Ovary (tissue), 9 donors: ENCODE measurements around the gene LMF1. TPM values are rescaled to one million over a fixed set of nuclear protein-coding genes. Genes with fewer than 3 reads are reported as not detected.

Source experiments
- DNase-seq, 5 donors: peaks; one replicate each; pipeline ENCODE4 v3.0.0-alpha.2; 2019 to 2020
- H3K27ac ChIP-seq, 2 donors: fragments of 200-600 bp; one replicate each; pipeline versions ENCODE4 v1.5.1 to v1.8.0; 2019 to 2022
- H3K27me3 ChIP-seq: fragments of 200-600 bp; one replicate; pipeline ENCODE4 v1.8.0; 2022
- H3K36me3 ChIP-seq: fragments of 200-600 bp; sonication (generic); one replicate; pipeline ENCODE4 v1.5.1; 2019
- H3K4me1 ChIP-seq: one replicate; pipeline ENCODE4 v1.8.1; 2013; ENCODE audit warnings: mild to moderate bottlenecking, moderate library complexity; ENCODE audit not compliant: insufficient read depth
- H3K4me3 ChIP-seq: fragments of 200-600 bp; sonication (generic); one replicate; pipeline ENCODE4 v1.5.1; 2017
- H3K9me3 ChIP-seq, 2 donors: fragments of 200-600 bp in 1 of 2; sonication (generic) in 1 of 2; one replicate each; pipeline versions ENCODE4 v1.5.1 to v1.8.1; 2013 to 2019; ENCODE audit warnings: mild to moderate bottlenecking in 1 of 2, moderate library complexity in 1 of 2
- CTCF ChIP-seq, 3 donors: fragments of 450-650 bp in 2 of 3; fragments of 200-600 bp in 1 of 3; IDR thresholded peaks; one replicate each; pipeline versions ENCODE4 v1.5.1 to v1.8.0; 2016 to 2022; ENCODE audit warnings: antibody characterized with exemption in 3 of 3, mild to moderate bottlenecking in 1 of 3
- EP300 ChIP-seq: sonication (generic); formaldehyde crosslinking; IDR thresholded peaks from one replicate; pipeline ENCODE4 v1.6.1; 2017; ENCODE audit warnings: antibody characterized with exemption
- POLR2A ChIP-seq: fragments of 450-650 bp; IDR thresholded peaks from one replicate; pipeline ENCODE4 v1.6.1; 2017; ENCODE audit warnings: antibody characterized with exemption, mild to moderate bottlenecking, moderate library complexity
- WGBS, 3 donors: extraction: QIAGEN DNeasy Blood & Tissue Kit in 1 of 3; methylation state at CpG; one replicate each; pipeline versions ENCODE4 v1.1.5 to v1.1.7; 2013 to 2017; 5-methylcytosine and 5-hydroxymethylcytosine counted together
- intact Hi-C, 4 donors: fragments of 100-400 bp; cut with DNase I; formaldehyde crosslinking; loops; one replicate each; pipeline versions ENCODE4 v1.11.0 to v1.15.1; 2022 to 2023
- polyA plus RNA-seq, 2 donors: library from polyadenylated mRNA; stranded (reverse); fragments of 200-250 nt in 1 of 2; fragments of 350-450 nt in 1 of 2; fragmentation: Illumina TruSeq in 1 of 2; extraction: RNeasy Lipid Tissue Mini Kit (QIAGEN cat#74804) in 1 of 2; gene quantifications; one replicate each; pipeline ENCODE4 v1.2.3, GENCODE V29; 2013 to 2014
- total RNA-seq, 7 donors: library from RNA; depleted of rRNA in 2 of 7; stranded (reverse); fragments of >200 nt in 2 of 7; fragmentation: NEBNext Ultra II Directional in 3 of 7; extraction: Animal tissue kit (Norgen Biotek cat#: 25700) in 3 of 7; gene quantifications; one replicate each; pipeline versions ENCODE4 v1.1.0 to v1.2.4, GENCODE V29; 2016 to 2023
- donor health status: DM: no; HTN: no; CAD: no; lungs with moderate emphysema.
- donor health status: DM: no; HTN: no; CAD: no.
- donor health status: Bipolar disorder and iron deficiency.
- donor health status: DM: yes; HTN: yes; CAD: no.
- donor health status: DM: no; HTN: no; CAD: no.
- donor health status: DM: yes; HTN: yes; CAD: no.

Gene LMF1
- total and polyA plus RNA-seq, 9 donors, result 7.8 to 31.9 (median 23.6) TPM

DNA sequence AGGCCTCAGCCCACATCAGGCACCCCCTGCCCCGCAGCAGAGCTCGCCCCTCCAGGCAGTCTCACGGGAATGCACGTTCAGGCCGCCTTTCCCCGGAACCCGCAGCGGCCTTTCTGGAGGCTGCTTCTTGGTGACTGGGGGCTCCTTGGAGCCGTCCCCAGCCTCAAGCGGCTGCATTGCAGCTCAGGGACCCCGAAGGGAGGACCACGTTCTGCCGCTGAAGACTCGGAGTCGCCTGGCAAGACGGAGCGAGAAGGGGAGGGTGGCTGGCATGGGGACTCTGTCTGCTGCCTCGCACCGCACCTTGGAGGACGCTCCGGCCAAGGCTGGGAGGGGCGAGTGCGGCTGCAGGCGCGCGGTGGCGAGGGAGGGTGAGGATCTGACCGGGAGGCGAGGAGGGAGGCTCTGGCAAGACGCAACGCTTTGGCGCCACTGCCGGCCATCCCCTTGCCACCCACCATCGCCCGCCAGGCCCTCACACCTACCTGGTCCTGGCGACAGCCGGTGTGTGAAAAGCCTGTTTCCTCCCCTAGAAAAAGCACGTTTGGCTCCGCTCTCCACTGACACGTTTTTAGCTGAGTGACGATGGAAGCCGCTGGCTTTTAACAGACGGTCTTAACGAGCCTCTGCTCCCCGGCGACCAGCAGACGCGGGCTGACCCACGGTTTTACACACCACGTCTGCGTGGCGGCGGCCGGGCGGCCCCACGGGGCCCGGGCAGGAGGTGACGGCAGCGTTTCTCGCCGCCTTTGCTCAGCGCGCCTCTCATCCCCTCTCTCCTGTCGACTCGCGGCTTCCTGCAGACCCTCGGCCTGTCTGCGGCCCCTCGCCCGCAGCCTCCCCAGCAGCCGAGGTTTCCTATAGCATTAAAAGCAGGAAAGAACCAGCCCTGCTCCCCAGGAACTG lies 153.5 kb downstream of the LMF1 start:
- no peaks in the 10 kb centered on the region for H3K36me3 ChIP-seq
- no peak for DNase-seq
- intact Hi-C loops, result loop anchor here in 3 of 4 donors (5.0 to 10.0 kb wide), 3 partner anchors 238 to 715 kb away; partner anchors contain the start of genes C1QTNF8 (in 1 of the 3) and TMEM204 (in 1 of the 3)
- no peaks in the 10 kb centered on the region for H3K9me3 ChIP-seq
- H3K27ac ChIP-seq, result no peak overlapping the region
- H3K4me3 ChIP-seq, result no peak overlapping the region
- H3K27me3 ChIP-seq, result peaks cover 4% of the 10 kb centered on the region
- TF ChIP-seq CTCF (IDR thresholded peaks at IDR 0.05) (no peak), EP300 (no peak), POLR2A (no peak)
- 38 to 70% (median 44%) methylated on average over 71 of the region's 71 CpGs for WGBS, 3 donors
- H3K4me1 ChIP-seq, result peaks cover 3% of the 10 kb centered on the region

DNA sequence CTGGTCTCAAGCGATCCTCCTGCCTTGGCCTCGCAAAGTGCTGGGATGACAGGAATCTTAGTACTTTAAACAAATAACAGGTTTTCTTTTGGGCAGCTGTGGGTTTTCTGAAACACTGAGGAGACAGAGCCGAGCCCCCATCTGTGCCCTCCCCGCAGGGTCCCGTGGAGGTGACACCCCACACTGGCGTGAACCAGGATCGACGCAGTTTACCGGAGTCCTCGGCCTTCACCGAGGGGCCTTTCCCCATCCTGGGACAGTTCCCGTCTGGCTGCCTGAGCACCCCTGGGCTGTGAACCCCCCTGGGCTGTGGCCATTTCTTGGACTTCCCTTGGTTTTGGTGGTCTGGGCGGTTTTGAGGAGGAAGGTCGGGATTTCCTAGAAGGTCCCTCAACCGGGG lies 154.9 kb downstream of the LMF1 start:
- intact Hi-C loops, result loop anchor here in 3 of 4 donors (5.0 to 10.0 kb wide), 3 partner anchors 239 to 716 kb away; partner anchors contain the start of genes C1QTNF8 (in 1 of the 3) and TMEM204 (in 1 of the 3)
- Histone ChIP-seq H3K27ac (no peak overlapping the region), H3K27me3 (peaks cover 4% of the 10 kb centered on the region), H3K4me1 (peaks cover 3% of the 10 kb centered on the region), H3K4me3 (no peak overlapping the region), H3K9me3 (peaks cover 0 to 5% of the 10 kb centered on the region in 2 donors), H3K36me3 (no peaks in the 10 kb centered on the region)
- no peak for DNase-seq
- 86 to 90% (median 87%) methylated on average over 15 of the region's 15 CpGs for WGBS, 3 donors
- no peak for TF ChIP-seq EP300

DNA sequence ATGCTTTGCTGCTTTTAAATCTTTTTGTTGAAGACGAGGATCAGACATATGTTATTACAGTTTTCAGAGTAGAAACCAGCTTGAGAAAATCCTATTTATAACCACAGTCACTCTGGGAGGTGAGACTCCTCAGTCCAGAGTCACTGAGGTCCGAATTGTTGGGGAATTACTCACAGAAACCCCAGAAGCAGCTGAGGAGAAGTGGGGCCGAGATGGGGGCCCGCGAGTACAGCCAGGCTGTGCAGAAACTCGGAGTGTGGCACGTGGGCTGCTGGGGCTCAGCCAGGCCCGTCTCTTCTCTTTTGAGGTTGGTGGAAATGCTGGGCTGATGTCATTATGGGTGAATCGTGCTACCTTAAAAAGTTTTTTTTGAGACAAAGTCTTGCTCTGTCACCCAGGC lies 155.8 kb downstream of the LMF1 start:
- H3K27me3 ChIP-seq, result peaks cover 4% of the 10 kb centered on the region
- intact Hi-C loops, result loop anchor here in 3 of 4 donors (5.0 to 10.0 kb wide), 3 partner anchors 240 to 717 kb away; partner anchors contain the start of genes C1QTNF8 (in 1 of the 3) and TMEM204 (in 1 of the 3)
- H3K36me3 ChIP-seq, result no peaks in the 10 kb centered on the region
- H3K27ac ChIP-seq, result no peak overlapping the region
- TF ChIP-seq EP300 (no peak), CTCF (IDR thresholded peaks at IDR 0.05) (no peak), POLR2A (no peak)
- WGBS, 3 donors, result 66 to 78% (median 68%) methylated on average over 9 of the region's 9 CpGs
- H3K4me1 ChIP-seq, result peaks cover 3% of the 10 kb centered on the region
- peaks cover 0 to 5% of the 10 kb centered on the region in 2 donors for H3K9me3 ChIP-seq
- no peak overlapping the region for H3K4me3 ChIP-seq
- DNase-seq, result no peak

DNA sequence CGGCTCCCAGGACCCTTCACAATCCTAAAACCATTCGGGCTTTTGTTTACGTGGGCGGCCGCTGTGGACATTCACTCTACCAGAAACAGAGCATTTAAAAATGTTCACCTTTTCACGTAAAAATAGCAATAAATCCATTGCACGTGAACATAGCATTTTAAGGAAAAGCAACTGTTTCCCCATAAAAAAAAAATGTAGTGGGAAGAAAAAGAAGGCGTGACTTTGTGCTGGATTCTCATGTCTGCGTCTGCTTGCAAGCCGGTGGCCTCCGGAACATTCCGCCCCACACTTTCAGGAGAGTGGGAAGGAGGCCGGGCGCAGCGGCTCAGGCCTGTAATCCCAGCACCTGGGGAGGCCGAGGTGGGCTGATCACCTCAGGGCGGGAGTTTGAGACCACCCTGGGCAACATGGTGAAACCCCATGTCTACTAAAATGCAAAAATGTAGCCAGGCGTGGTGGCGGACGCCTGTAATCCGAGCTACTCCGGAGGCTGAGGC lies 156.8 kb downstream of the LMF1 start:
- intact Hi-C loops, result loop anchor here in 2 of 4 donors (10.0 kb wide), 2 partner anchors 241 to 281 kb away; partner anchors contain the start of gene C1QTNF8 (in 1 of the 2)
- Histone ChIP-seq H3K27me3 (peaks cover 4% of the 10 kb centered on the region), H3K4me3 (no peak overlapping the region), H3K36me3 (no peaks in the 10 kb centered on the region), H3K4me1 (peaks cover 3% of the 10 kb centered on the region), H3K27ac (no peak overlapping the region), H3K9me3 (peaks cover 0 to 5% of the 10 kb centered on the region in 2 donors)
- 51 to 57% (median 54%) methylated on average over 22 of the region's 22 CpGs for WGBS, 3 donors
- DNase-seq, result no peak
- no peak for TF ChIP-seq EP300
- no peak for TF ChIP-seq POLR2A
- no peak for TF ChIP-seq CTCF (IDR thresholded peaks at IDR 0.05)
